ENCODE measurements around the gene PDLIM1.

PDLIM1 gene

DNA sequence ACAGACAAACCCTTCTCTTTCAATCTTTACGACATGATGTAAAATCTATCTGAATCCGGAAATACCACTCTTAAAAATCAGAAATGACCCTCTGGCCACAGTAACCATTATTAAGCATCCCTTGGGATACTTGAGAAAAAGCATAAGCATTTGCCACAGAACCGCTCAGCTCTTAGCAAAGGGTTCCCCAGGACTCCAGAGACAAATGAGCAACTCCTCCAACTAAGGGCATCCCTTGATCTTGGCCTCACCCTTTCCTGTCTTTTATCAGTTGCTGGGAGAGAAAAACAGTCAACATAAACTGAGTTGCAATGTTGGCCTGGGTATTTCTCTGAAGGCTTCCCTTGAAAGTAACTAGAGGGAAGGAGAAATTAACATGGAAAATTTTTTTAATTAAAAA lies 3.5 kb downstream of the PDLIM1 start:
- no peak for FAIRE-seq

DNA sequence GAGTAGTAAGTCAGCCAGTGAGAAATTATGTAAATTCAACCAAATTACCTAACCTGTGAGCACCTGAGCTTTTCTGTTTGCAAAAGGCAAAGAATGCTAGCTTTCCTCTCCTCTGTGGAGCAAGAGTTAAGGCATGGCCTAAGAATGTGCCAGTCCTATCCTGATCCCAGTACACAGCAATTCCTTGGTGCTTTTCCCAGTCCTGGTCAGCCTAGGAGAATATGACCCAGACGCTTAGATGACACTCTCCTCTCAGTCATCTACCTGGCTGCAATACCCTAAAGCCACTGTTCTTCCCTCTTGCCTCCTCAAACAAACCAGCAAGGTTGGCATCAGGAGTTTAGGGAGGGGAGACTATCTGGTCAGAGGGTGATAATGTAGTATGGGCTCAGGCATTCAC lies 4.1 kb downstream of the PDLIM1 start:
- no peak for FAIRE-seq

DNA sequence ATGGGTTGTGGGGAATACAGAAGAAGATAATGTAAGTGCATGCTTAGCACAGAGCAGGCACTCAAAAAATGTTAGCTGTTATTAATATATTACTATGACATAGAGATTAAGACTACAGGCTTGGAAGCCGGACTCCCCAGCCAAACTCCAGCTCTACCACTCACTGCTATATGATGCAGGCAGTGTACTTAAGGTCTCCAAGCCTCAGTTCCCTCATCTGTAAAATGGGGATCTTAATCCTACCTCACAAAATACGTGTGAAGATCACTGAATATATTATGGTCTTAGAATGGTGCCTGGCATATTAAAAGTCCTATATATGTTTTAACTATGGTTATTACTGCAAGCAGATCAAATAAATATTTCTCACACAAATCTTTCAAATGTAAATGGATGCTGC lies 5.2 kb downstream of the PDLIM1 start:
- no peak for FAIRE-seq

DNA sequence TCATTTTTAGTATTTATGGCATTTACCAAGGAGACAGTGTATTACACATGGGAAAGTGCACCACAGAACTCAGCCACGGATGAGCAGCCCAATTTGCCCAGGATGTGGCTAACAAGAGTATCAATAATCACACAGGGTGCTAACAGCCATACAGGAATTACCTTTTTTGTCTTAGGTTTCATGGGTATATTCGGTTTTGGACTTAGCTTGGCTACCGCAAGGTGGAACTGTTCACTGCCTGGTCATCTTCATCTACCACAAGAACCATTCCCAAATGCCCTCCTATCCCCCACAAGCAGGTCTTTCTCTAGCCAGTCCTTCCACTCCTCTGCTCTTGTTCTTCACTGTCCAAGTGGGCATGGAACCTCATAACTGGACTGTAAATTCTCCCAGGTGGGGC lies 6.0 kb downstream of the PDLIM1 start:
- FAIRE-seq = no peak

DNA sequence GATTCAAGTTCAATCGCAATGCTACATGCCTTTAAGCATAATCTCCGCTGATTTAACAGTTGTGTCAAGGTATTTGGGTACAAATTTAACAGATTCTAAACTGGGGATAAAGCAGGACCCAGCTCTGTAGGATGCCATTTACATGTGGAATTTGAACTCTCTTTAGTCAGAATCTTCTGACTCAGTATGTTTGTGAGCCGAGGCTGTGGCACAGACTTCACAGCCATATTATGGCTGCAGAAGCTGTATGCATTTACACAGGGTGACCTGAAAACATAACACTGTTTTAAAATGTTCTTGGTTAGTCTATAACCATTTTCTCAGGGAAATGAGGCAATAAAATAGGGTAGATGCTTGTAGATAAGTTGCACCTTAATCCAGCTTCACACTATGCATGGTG lies 8.7 kb downstream of the PDLIM1 start:
- FAIRE-seq = no peak

DNA sequence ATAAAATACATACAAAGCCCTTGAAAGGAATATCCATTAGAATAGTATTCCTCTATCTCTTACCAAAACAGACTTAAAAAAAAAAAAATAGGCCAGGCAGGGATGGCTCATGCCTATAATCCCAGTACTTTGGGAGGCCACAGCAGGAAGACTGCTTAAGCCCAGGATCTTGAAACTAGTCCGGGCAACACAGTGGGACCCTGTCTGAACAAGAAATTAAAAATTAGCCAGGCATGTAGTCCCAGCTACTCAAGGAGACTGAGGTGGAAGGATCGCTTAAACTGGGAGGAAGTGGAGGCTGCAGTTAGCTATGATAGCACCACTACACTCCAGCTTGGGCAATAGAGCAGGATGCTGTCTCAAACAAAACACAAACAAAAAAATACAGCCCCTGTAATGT lies 9.6 kb downstream of the PDLIM1 start:
- no peak for FAIRE-seq

DNA sequence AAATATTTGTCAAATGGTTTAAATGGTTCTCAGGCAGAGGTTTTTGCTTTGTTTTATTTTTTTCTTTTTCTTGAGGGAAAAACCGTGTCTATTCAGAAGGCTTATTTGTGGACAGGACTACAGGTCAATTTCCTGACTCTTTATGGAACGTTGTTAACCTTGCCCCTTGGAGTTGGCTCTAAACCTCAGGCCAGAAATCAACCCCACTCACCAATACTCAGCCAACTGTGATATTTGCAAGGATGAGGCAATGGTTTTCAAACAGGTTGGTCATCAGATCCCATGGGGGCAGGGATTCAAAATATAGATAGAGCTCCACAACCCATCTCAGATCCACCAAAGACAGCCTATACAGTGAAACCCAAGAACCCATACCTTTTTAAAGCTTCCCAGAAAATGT lies 10.2 kb downstream of the PDLIM1 start:
- no peak for FAIRE-seq

DNA sequence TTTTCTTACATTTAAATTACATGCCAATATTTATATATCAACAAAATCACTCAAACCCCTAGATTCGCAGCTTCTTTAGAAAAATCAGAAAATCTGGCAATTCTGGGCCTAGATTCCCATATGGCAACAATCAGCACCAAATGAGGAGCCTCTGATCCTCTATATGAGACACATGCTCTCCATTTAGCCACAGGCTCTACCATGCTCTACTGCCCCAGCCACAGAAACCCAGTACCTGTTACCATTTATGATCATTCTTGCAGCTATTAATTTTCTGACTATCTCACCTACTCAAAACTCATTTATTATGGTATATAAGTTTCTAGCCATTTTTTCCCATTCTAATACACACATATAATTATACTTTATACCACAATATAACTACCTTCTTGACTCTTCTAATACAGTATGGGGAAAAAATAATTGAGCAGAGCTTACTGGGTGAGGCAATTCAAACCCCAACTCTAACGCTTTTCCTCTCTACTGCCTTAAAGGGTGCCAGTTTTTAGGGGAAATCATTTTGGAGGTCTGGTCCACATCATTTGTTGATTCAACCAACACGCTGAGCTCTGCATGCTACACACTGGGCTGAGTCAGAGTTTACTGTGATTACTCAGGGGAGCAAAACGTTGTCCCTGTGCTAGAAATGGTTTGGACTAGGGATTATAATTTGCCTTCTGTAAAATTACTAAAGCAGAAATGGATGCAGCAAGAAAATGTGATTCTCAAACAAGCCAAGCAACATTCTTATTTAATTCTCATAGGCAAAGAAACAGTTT lies 11.6 kb downstream of the PDLIM1 start:
- no peak for FAIRE-seq

DNA sequence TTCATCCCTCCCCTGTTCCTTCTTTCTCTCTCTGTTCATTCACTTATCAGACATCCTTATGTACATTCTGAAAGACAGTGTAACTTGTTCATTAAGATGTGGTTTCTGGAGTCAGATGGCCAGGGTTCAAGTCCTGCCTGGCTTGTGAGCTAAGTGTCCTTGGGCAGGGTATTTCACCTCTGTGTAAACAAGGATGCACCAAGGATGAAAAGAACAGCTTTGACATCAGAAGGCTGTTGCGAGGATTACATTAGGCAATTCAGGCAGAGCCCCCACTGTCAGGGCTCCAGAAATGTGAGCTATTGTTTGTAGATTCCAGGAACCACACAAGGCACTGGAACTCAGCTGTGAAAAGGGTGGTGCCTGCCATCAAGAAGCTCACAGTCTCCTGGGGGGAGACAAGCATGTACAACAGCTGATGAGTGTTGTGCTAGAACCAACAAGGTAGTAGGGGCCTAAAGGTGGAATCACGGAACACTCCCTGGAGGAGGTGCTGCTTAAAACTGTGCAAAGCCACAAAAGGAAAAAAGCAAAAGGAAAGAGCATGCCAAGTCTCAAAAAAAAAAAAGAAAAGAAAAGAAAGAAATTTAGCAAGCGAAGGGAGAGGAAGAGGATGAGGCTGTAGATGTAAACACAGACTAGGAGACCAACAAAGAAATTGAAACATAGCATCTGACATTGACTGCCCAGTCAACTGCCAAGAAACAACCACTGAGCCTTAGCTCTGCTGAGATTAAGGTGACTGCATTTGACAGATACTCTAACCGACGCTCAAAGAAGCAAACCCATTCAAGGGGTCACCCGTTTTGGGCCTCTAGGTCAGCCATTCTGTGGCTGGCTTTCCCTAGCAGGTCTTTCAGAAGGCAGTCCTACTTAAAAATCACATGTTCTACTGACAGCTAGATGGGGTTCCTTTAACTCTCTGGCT lies 12.5 kb downstream of the PDLIM1 start:
- FAIRE-seq = no peak

DNA sequence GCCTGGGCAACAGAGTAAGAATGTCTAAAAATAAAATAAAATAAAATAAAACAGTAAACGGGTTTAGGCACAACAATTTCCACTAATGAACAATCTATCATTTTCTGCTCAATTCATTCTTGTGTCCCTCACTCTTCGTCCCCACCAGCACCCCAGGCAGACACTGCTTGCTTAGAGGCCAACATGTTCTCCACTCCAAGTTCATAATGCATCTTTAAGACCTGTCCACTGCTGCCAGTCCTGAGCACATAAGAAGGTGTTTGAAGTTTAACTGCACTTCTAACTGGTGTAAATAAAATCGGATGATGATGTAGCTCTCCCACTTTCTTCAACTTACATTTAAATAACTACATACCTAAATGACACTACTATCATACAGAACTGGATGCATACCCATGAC lies 13.2 kb downstream of the PDLIM1 start:
- no peak for FAIRE-seq

DNA sequence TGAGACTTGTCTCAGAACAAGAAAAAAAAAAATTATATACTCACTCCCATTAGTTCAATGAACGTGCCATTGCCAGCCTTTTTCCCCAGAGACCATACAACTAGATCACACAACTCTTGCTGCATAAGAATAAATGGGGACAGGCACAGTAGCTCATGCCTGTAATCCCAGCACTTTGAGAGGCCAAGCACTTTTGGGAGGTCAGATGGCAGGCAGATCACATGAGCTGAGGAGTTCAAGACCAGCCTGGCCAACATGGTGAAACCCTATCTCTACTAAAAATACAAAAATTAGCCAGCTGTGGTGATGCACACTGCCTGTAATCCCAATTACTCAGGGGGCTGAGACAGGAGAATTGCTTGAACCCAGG lies 13.6 kb downstream of the PDLIM1 start:
- FAIRE-seq = no peak

DNA sequence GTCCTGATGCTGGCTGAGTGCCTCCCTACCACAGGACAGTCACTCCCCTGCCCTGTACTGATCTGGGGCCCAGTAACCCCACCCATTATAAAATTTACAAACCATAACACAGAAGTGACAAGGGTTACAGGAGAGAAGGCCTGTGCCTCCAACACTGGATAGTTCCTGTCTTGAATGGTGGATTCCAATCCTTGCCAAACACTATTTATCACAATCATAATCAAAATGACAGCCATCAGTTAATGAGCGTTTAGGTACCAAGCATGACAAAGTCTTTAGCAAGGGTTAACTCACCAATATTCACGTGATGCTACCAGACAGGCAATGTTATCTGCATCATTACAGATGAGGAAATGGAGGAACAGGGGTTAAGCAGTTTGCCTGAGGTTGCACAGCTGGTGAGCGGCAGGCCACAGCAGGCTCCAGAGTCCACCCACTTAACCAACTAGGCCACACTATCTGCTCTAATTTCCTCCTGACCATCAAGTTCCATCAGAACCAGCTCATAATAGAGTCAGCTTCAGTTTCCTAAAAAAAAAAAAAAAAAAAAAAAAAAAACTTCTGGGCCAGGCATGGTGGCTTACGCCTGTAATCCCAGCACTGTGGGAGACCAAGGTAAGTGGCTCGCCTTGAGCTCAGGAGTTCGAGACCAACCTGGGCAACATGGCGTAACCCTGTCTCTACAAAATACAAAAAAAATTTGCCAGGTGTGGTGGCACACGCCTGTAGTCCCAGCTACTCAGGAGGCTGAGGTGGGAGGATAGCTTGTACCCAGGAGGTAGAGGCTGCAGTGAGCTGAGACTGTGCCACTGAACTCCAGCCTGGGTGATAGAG lies 14.2 kb downstream of the PDLIM1 start:
- no peak for FAIRE-seq

DNA sequence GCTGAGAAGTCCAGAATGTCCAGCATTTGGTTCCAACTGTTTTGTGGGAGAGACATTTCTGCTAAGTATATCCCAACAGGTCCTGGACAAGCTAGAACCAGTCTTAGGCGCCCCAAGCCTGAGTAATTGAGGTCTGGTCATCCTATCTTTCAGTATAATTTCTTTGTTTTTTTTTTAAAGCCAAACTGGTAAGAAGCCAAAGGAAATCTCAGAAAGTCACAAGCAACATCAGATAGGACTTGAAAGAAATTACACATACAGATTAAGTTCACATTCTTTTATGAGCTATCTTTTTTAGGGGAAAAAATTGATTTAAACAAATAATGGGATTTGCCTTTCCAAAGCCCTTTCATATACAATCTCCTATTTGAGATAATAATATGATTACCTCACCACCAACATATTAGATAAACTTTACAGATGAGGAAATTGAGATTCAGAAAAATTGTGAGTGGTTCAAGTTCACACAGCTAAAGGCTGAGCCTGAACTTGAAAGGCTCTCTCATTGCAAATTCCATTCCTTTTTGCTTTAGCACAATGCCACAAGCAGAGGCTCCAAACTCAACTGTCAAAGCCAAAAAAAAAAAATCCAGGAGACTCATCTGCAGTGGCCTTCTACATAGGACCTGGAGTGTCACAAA lies 15.0 kb downstream of the PDLIM1 start:
- FAIRE-seq = no peak

DNA sequence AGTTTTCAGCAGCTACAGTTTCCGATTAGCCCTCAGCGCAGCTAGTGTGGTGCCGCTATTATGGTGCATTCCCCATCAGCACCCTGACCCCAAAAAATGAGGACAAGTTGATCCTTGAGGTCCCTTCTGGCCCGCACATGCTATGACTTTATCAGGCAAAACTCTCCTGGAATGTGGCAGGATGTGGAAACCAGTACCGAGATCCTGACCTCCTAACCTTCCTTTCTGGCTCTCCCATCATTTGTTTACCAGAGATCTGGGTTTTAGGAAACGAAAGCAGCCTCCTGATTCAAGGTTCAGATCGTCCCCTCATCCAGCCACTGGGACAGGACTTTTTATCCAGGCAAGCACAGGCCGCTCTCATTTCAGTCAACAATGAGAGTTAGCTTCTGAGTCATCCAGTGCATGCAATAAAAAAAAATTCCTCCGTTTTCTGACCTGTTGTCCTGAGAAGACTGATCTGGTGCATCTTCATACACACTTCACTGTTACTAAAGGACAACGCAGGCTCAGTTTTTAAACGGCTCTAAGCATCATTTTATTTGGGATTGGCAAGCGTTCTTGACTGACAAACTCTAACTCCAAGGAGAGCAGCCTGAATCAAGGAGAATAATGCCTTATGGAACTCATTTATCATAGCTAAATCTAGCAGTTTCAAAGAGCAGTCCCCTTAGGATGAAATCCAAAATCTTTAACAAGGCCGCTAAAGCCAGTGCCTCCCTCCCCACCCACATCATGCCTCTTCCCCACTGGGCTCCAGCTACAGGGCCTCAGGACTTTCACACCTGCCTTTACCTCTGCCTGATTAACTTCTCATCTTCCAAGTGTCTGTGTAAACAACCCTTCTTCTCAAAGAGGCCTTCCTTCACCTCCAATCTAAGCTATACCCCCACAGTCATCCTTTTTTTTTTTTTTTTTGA lies 17.1 kb downstream of the PDLIM1 start:
- FAIRE-seq = no peak

DNA sequence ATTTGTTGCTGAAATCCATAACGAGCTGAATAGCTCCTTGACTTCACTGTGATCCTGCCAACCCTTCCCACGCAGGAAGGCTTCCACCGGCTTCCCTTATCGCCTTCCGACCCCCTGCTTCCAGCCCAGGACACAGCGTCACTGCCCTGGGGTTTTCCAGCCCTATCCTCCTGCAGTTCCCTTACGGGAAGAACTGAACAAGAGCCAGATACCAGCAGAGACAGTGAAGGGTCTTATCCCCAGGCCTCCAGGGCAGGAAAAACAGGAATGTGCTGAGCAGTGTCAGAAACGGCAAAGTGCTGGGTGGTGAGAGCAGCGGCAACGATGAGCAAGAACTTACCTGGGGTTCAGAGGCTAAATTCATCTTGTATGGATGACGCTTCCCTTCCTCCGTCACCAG lies 22.4 kb downstream of the PDLIM1 start:
- FAIRE-seq = no peak

DNA sequence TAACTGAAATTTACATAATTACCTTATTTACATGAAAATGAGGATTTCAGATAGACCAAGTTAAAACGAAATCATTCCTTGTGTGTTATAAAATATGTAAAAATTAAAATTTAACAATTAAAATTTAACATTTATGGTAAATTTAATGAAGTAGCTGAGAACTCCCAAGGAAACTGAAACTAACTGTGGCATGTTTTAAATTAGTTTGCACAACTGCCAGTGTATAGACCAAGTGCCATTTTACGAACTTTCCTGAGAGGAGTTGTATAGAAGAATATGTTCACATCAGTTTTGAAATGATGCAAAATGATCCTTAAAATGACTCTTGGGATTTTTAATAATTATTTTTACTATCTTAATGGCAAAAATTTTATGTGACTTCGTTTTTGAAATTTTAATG lies 23.6 kb downstream of the PDLIM1 start:
- no peak for FAIRE-seq

DNA sequence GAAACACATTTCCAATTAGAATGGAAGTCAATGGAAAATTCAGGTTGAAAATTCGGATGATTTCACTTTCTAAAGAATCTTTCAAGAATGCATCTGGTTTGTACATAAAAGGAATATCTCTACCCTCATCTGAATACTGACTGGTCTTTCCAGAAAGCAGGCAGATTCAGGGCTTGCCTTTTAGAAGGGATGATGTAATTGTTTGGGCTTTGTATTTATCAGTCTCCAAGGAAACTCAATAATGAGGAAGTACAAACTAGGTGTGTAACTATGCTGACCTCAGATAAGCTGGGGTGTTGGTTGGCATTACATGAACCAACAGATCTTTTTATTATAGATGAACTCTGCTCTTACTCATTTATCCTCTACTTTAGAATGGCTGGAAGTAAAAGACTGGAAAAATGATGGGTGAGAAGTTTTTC lies 24.1 kb downstream of the PDLIM1 start:
- FAIRE-seq = peak; percentile 96

DNA sequence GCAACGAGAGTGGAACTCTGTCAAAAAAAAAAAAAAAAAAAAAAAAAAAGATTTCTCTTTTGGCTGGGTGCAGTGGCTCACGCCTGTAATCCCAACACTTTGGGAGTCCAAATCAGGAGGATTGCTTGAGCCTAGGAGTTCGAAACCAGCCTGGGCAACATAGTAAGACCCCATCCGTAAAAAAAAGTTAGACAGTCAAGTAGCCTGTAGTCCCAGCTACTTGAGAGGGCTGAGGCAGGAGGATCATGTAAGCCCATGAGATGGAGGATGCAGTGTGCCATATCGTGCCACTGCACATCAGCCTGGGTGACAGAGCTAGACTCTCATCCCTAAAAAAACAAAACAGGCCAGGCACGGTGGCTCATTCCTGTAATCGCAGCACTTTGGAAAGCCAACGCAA lies 25.2 kb downstream of the PDLIM1 start:
- no peak for FAIRE-seq

DNA sequence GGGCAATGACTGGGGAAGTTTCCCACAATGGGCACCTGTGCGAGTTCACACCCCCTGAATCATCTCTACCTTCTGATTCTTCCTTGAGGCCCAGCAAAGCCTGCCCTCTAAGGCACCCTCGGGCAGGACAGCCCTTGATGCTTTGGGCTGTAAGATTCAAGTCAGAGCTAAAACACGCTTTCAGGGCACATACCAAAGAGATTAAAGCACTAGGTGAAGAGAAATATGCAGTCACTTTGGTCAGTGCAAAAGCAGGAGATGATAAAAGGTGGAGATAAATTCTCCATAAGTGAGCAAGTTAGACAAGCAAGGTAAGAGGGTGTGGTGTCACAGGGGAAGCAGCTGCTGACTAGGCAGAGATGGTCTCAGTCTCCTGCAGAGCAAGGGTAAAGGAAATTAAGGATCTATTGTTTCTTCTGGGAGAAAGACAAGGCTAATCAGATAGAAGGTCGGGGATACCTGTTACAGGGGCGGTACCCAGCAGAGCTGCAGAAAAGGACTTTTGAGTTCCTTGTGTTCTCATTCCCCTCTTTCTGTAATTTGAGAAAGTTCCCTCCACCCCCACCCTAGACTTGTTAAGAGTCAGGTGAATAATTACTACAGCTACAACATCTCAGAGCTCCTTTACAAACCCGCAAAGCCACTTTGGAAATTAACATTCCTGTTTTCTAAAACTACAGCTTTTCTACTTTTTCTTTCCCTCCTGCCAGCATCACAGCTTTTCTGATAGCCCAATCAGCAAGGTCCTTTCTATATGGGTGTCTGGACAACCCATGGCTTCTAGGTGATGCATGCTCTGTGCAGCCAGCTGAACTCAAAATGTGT lies 26.4 kb downstream of the PDLIM1 start:
- FAIRE-seq = no peak

DNA sequence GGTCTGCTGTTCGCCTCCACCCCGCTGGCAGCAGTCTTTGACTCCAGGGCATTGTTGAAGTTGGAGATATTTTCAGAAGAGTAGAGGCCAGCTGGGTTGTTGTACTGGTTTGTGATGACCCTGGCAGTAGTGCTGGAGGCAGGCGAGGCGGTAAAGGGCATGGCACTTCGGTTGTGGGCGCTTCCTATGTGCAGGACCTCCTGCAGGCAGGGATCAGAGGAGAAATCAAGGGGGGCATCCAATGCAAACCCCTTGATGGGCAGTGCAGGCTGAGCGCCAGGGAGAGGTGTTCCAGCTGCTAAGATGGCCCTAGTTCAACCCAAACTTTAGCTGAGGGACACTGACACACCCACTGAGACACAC lies 27.0 kb downstream of the PDLIM1 start:
- no peak for FAIRE-seq
